GM06990 (cell line): ENCODE results near the gene BACH2.

Experiments
- DNase-seq: peaks from one replicate; pipeline ENCODE4 v3.0.0-alpha.2; 2011; ENCODE audit not compliant: insufficient read length; ENCODE audit errors: extremely low read depth
- H3K27me3 ChIP-seq: replicated peaks from 2 replicates; pipeline ENCODE4 v1.6.0; 2011; ENCODE audit warnings: low read length; ENCODE audit not compliant: control insufficient read depth, insufficient read depth
- H3K36me3 ChIP-seq: 2 replicates; pipeline ENCODE4 v1.5.1; 2011; ENCODE audit warnings: low read length; ENCODE audit not compliant: control insufficient read depth, insufficient read depth
- H3K4me3 ChIP-seq: replicated peaks from 2 replicates; pipeline ENCODE4 v1.5.1; 2011; ENCODE audit warnings: low read depth, mild to moderate bottlenecking, control low read depth, low read length
- CTCF ChIP-seq: IDR thresholded peaks from 2 replicates; pipeline ENCODE4 v1.5.1; 2011; ENCODE audit warnings: low read length, control low read depth, mild to moderate bottlenecking, inconsistent platforms; ENCODE audit not compliant: insufficient read depth, poor library complexity, severe bottlenecking

Gene BACH2

GRCh38 chr6:90194371-90194841 is 102.2 kb downstream of the BACH2 start:
- Histone ChIP-seq H3K36me3 (no peaks in the 10 kb centered on the region), H3K4me3 (no peak overlapping the region), H3K27me3 (no peaks in the 10 kb centered on the region; the same call in 1 of the 2 replicates)
- no peak for TF ChIP-seq CTCF
- no peak for DNase-seq

- no peaks in the 10 kb centered on the region for H3K36me3 ChIP-seq
- DNase-seq, result no peak
- no peak overlapping the region for H3K4me3 ChIP-seq
- no peaks in the 10 kb centered on the region; the same call in 1 of the 2 replicates for H3K27me3 ChIP-seq
- TF ChIP-seq CTCF, result no peak
Measured at GRCh38 chr6:90193359-90193758, 103.3 kb downstream of the BACH2 start.

GRCh38 chr6:90192857-90193256 is 103.8 kb downstream of the BACH2 start:
- DNase-seq, result no peak
- Histone ChIP-seq H3K27me3 (peaks cover under 1% of the 10 kb centered on the region; the same call in 1 of the 2 replicates), H3K4me3 (no peak overlapping the region), H3K36me3 (no peaks in the 10 kb centered on the region)
- TF ChIP-seq CTCF, result no peak

- Histone ChIP-seq H3K4me3 (no peak overlapping the region), H3K36me3 (no peaks in the 10 kb centered on the region), H3K27me3 (peaks cover 1% of the 10 kb centered on the region; the same call in 1 of the 2 replicates)
- no peak for DNase-seq
- TF ChIP-seq CTCF, result no peak
Measured at GRCh38 chr6:90190752-90191395, 105.8 kb downstream of the BACH2 start.

- H3K27me3 ChIP-seq, result peaks cover 1% of the 10 kb centered on the region; the same call in 1 of the 2 replicates
- no peak for DNase-seq
- no peak for TF ChIP-seq CTCF
- H3K36me3 ChIP-seq, result no peaks in the 10 kb centered on the region
- no peak overlapping the region for H3K4me3 ChIP-seq
Measured at GRCh38 chr6:90190131-90190530, 106.5 kb downstream of the BACH2 start.
